GM18526 (cell line): ENCODE measurements around the gene KCNK13.

Experiments used
- POLR2A ChIP-seq: IDR thresholded peaks from 3 replicates; pipeline ENCODE4 v1.6.1; 2011; ENCODE audit not compliant: insufficient read length; ENCODE audit errors: extremely low read depth

Gene KCNK13

GRCh38 chr14:90053044-90053443, 8.8 kb upstream of the KCNK13 start:
- no peak for TF ChIP-seq POLR2A

- TF ChIP-seq POLR2A, result no peak
Measured at GRCh38 chr14:90054803-90055202, 7.0 kb upstream of the KCNK13 start.

GRCh38 chr14:90056826-90057225, 5.0 kb upstream of the KCNK13 start:
- no peak for TF ChIP-seq POLR2A

GRCh38 chr14:90058876-90059458, 2.8 kb upstream of the KCNK13 start:
- TF ChIP-seq POLR2A, result no peak

GRCh38 chr14:90060312-90060964, 1.4 kb upstream of the KCNK13 start:
- TF ChIP-seq POLR2A, result no peak

- no peak for TF ChIP-seq POLR2A
Measured at GRCh38 chr14:90060965-90061684, 669 bp upstream of the KCNK13 start.

GRCh38 chr14:90062127-90062794, 467 bp downstream of the KCNK13 start:
- no peak for TF ChIP-seq POLR2A

GRCh38 chr14:90062822-90063539, 1.2 kb downstream of the KCNK13 start:
- TF ChIP-seq POLR2A, result no peak

GRCh38 chr14:90072350-90072749, 10.6 kb downstream of the KCNK13 start:
- TF ChIP-seq POLR2A, result no peak

GRCh38 chr14:90079576-90079975, 17.8 kb downstream of the KCNK13 start:
- no peak for TF ChIP-seq POLR2A

GRCh38 chr14:90087433-90087832, 25.6 kb downstream of the KCNK13 start:
- TF ChIP-seq POLR2A, result no peak

GRCh38 chr14:90088176-90088575, 26.4 kb downstream of the KCNK13 start:
- no peak for TF ChIP-seq POLR2A

- no peak for TF ChIP-seq POLR2A
Measured at GRCh38 chr14:90091393-90091792, 29.6 kb downstream of the KCNK13 start.

GRCh38 chr14:90093942-90094595, 32.3 kb downstream of the KCNK13 start:
- TF ChIP-seq POLR2A, result no peak

- no peak for TF ChIP-seq POLR2A
Measured at GRCh38 chr14:90095096-90095495, 33.3 kb downstream of the KCNK13 start.
